IPS-NIHi11 (cell line): ENCODE results near the gene CCDC106.

ENCODE experiments used
- DNase-seq: peaks from one replicate; pipeline ENCODE4 v3.0.0; 2012; ENCODE audit warnings: mixed read lengths, low spot score

CCDC106 gene

DNA sequence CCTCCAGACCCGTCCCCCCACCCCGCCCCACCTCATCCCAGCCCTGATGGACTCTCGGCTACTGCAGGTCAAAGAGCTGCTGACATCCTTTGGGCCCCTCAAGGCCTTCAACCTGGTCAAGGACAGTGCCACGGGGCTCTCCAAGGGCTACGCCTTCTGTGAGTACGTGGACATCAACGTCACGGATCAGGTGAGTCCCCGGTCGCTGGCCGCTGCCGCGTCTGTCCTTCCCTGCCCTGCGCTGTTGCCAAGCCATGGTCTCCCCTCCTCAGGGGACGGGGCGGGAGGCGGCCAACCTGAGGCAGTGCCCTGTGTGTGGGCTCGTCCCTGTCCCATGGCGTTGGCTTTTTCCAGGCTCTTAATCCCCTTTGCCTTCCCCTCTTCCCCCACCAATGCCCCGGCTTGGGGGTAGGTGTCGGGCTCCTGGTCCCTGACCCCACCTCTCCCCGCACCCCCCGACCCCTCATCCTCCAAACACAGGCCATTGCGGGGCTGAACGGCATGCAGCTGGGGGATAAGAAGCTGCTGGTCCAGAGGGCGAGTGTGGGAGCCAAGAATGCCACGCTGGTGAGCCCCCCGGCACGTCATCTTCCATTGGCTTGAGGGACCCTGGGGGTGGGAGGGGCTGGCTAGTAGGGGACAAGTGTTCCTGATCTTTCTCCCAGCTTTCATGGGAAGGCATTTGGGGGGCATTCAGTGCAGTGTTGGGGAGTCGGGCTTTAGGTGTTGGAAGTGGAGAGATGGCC, 20.8 kb downstream of the CCDC106 start:
- DNase-seq = no peak

- DNase-seq = no peak
These were observed 21.6 kb downstream of the CCDC106 start for GRCh38 chr19:55669418-55670279.

GRCh38 chr19:55670280-55671053, 22.5 kb downstream of the CCDC106 start:
- peak; percentile 35 for DNase-seq

DNA sequence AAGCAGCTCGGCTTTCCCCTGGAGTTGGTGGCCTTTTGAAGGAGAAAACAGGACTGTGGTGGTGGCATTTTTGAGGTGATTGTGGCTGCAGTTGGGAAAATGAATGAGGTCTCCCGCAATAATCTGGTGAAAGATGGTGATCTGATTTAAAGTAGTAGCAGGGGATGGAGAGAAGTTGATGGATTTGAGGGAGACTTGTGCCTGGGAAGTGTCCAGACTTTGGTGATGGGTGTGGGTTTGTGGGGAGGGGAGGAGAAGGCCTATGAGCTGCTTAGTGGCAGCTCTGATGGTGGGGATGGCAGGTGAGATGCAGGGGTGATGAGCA, 23.0 kb downstream of the CCDC106 start:
- no peak for DNase-seq

DNA sequence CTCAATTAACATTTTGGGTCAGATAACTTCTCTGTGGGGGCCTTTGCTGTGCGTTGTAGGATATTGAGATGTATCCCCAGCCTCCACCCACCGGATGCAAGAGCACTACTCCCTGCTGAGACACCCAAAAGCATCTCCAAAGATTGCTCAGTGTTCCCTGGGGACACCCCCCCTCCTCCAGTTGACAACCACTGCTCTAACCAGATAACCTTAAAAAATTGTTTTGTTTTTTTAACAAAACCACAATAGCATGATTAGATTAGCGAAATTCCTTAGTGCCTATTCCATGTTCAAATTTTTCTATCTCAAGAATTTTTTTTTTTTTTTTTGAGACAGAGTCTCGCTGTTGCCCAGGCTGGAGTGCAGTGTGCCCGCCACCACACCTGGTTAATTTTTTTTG, 24.4 kb downstream of the CCDC106 start:
- no peak for DNase-seq

DNA sequence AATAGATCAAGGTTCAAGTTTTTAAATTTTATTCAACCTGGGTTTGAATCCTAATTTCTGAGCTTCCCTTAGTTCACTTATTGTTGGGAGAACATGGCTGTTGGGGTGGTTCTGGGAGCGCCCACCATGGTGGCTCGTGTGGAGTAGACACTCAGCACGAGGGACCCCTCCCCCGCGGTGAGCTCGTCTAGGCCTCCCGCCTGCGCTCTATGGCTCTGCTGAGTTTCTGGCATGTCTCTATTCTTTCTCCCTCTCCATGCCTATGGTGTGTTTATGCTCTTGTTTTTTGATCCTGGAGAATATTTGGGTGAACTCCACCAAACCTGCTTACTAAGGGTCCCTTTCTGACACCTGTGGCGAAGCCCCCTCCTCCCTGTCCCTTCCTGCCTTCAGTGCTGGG, 25.5 kb downstream of the CCDC106 start:
- no peak for DNase-seq

GRCh38 chr19:55673889-55674288, 25.9 kb downstream of the CCDC106 start:
- DNase-seq = no peak

DNA sequence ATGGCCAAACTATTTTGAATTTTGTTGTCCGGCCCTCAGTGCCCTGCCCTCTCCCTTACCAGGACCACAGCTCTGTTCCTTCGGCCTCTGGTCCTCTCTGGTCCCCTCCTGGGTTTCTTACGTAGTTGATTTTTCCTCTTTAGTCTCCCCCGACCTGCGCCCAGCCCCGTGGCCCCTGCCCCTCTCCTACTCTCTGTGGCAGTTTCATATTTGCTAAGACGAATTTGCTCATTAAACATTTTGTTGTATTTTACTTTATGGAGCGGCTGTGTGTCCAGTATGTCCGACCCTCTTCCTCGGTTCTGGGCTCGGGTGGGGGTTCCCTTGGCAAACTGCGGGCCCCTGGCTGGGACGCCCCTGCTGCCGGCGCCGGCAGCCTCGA, 26.4 kb downstream of the CCDC106 start:
- no peak for DNase-seq

GRCh38 chr19:55674841-55675660, 27.0 kb downstream of the CCDC106 start, which contains the start of gene EPN1:
Gene EPN1, plus strand, starts transcription at chr19:55675226. Its CDS starts 3,402 bp downstream, at chr19:55678628.
- peak; percentile 98 for DNase-seq

- no peak for DNase-seq
These were observed 27.8 kb downstream of the CCDC106 start for GRCh38 chr19:55675661-55676354.

GRCh38 chr19:55676383-55676782, 28.4 kb downstream of the CCDC106 start:
- DNase-seq = no peak

GRCh38 chr19:55676889-55677505, 29.0 kb downstream of the CCDC106 start:
- DNase-seq = no peak

- DNase-seq = no peak
These were observed 29.6 kb downstream of the CCDC106 start for GRCh38 chr19:55677572-55678028.

GRCh38 chr19:55678121-55678671, 30.2 kb downstream of the CCDC106 start:
- DNase-seq = no peak

- DNase-seq = no peak
These were observed 31.6 kb downstream of the CCDC106 start for GRCh38 chr19:55679343-55680257.

GRCh38 chr19:55680339-55681130, 32.5 kb downstream of the CCDC106 start:
- no peak for DNase-seq

DNA sequence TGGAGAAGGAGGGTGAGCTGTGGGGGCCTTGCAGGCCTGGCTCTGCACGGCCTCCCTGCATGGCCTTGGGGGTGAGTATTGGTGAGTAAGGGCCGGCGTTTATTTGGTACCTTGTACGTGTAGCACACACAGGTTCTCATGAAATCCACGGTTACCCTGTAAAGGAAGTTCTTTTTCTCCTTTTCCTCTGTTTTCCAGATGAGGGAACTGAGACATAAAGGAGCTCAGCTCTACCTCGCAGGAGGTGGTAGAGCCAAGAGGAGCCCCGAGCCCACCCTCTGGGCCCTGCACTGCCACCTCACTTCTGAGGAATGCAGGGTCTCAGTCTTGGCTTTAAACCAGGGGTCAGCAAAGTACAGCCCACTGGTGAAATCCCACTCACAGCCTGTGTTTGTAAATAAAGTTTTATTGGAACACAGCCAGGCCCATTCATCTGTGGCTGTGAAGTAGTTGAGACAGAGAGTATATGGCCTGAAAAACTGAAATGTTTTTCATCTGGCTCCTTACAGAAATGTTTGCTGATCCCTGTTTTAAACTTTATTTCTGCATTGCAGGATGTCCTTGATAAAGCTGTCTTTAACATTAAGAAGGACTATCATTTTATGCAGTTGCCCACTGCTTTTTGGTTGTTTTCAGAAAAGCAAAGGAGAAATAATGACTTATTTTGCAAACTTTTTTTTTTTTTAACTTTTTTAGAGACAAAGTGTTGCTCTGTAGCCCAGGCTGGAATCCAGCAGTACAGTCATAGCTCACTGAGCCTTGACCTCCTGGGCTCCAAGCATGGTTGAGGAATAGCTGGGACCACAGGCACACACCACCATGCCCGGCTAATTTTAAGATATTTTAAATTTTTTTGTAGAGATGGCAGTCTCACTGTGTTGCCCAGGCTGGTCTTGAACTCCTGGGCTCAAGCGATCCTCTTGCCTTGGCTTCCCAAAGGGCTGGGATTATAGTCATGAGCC, 33.4 kb downstream of the CCDC106 start:
- no peak for DNase-seq
